Activated T-cell treated with anti-CD3 and anti-CD28 coated beads for 24 hours (primary cell): Measurements from ENCODE around the gene SOD2.
A peak's percentile ranks its signal among the peaks of the same experiment; 100 is the strongest.
"Not testable (repeated sequence)": the region's sequence is repeated elsewhere in the genome, so short reads cannot be mapped to it uniquely, and the experiment has no call there.

Source experiments
- DNase-seq: peaks from one replicate; pipeline ENCODE4 v3.0.0-alpha.2; 2020; ENCODE audit warnings: low read depth

SOD2 gene

GRCh38 chr6:159716247-159717096 is 23.4 kb upstream of the SOD2 start:
- DNase-seq, result no peak

- no peak for DNase-seq
These were observed 22.6 kb upstream of the SOD2 start for GRCh38 chr6:159715605-159716004.

- DNase-seq, result no peak
These were observed 22.1 kb upstream of the SOD2 start for GRCh38 chr6:159715166-159715565.

GRCh38 chr6:159714404-159714803 is 21.4 kb upstream of the SOD2 start:
- DNase-seq, result no peak

GRCh38 chr6:159713984-159714383 is 20.9 kb upstream of the SOD2 start:
- DNase-seq, result no peak

- DNase-seq, result not testable (repeated sequence)
These were observed 19.3 kb upstream of the SOD2 start for GRCh38 chr6:159712389-159712788.

GRCh38 chr6:159710603-159711002 is 17.6 kb upstream of the SOD2 start:
- DNase-seq, result not testable (repeated sequence)

- no peak for DNase-seq
These were observed 8.5 kb upstream of the SOD2 start for GRCh38 chr6:159701413-159701999.

GRCh38 chr6:159700970-159701369 is 7.9 kb upstream of the SOD2 start:
- no peak for DNase-seq

GRCh38 chr6:159695984-159696383 is 2.9 kb upstream of the SOD2 start:
- no peak for DNase-seq

- no peak for DNase-seq
These were observed 979 bp upstream of the SOD2 start for GRCh38 chr6:159693894-159694545.

GRCh38 chr6:159692303-159693127 is 526 bp downstream of the SOD2 start:
- DNase-seq, result peak; percentile 53

GRCh38 chr6:159691963-159692287 is 1.1 kb downstream of the SOD2 start:
- DNase-seq, result no peak

GRCh38 chr6:159691133-159691962 is 1.7 kb downstream of the SOD2 start:
- no peak for DNase-seq

- DNase-seq, result not testable (repeated sequence)
These were observed 2.9 kb downstream of the SOD2 start for GRCh38 chr6:159690135-159690534.

- no peak for DNase-seq
These were observed 4.0 kb downstream of the SOD2 start for GRCh38 chr6:159689001-159689400.

GRCh38 chr6:159688266-159688905 is 4.7 kb downstream of the SOD2 start:
- DNase-seq, result no peak

- no peak for DNase-seq
These were observed 5.7 kb downstream of the SOD2 start for GRCh38 chr6:159687341-159687740.

GRCh38 chr6:159686703-159687102 is 6.3 kb downstream of the SOD2 start:
- no peak for DNase-seq

GRCh38 chr6:159686040-159686439 is 7.0 kb downstream of the SOD2 start:
- no peak for DNase-seq

GRCh38 chr6:159684013-159684304 is 9.1 kb downstream of the SOD2 start:
- no peak for DNase-seq
